HCT116 (cell line): ENCODE measurements around the gene DHCR7. TPM values are rescaled to one million over a fixed set of nuclear protein-coding genes. Genes with fewer than 3 reads are reported as not detected.

Experiments
- ATAC-seq: fragments of 200-7000 bp; cut with Tn5 transposase; 2 replicates; pipeline ENCODE4 v1.9.1; 2020; ENCODE audit warnings: mild to moderate bottlenecking, moderate library complexity
- BruUV-seq: library from RNA; stranded (reverse); fragments of 400-500 nt; replicated peaks from 2 replicates; lab custom pipeline; 2021; lab: Mats Ljungman, UMichigan
- CTCF ChIA-PET: fragments of 300-600 bp; sonication (Branson Sonifier 250); formaldehyde crosslinking; loops from one replicate; lab custom pipeline; 2021; ENCODE audit warnings: antibody characterized with exemption; lab: Charles Lee
- POLR2A ChIA-PET: fragments of 300-600, 350-600 bp; sonication (Branson Sonifier 250); formaldehyde crosslinking; loops from one replicate; lab custom pipeline; 2021; ENCODE audit warnings: antibody characterized with exemption; lab: Charles Lee
- RAD21 ChIA-PET, 2 experiments: fragments of 300-600 bp; sonication (Branson Sonifier 250); formaldehyde crosslinking; loops; one replicate each; lab custom pipeline; 2023; ENCODE audit warnings: low total read pairs in 2 of 2; ENCODE audit not compliant: uncharacterized antibody in 2 of 2, unreplicated experiment in 2 of 2, low non-redundant PET in 1 of 2; lab: Charles Lee
- DNase-seq: peaks from one replicate; pipeline ENCODE4 v3.0.0-alpha.2; 2010; ENCODE audit warnings: low read depth, low spot score
- H2AFZ ChIP-seq: fragments of 200-600 bp; shearing (Covaris generic), sonication (generic); 2 replicates; pipeline ENCODE4 v1.6.1; 2017; ENCODE audit warnings: low read depth, mixed run types, mixed read lengths, antibody characterized with exemption, low read length; ENCODE audit not compliant: poor library complexity, severe bottlenecking
- H3K27ac ChIP-seq: 2 replicates; pipeline ENCODE4 v1.5.1; 2012; ENCODE audit warnings: low read depth, low read length
- H3K27me3 ChIP-seq: fragments of 200-600 bp; sonication (generic); 2 replicates; pipeline ENCODE4 v1.6.1; 2016; ENCODE audit warnings: mixed run types, low read length, mixed read lengths; ENCODE audit not compliant: insufficient read depth
- H3K36me3 ChIP-seq, 2 experiments: fragments of 200-500 bp in 1 of 2; fragments of 200-600 bp in 1 of 2; sonication (Bioruptor generic) in 1 of 2; sonication (generic) in 1 of 2; 2 replicates each; pipeline versions ENCODE4 v1.5.1 to v1.6.1; 2014 to 2016; ENCODE audit warnings: low read length in 2 of 2, inconsistent platforms in 1 of 2, mixed read lengths in 1 of 2, mixed run types in 1 of 2; ENCODE audit not compliant: insufficient read depth in 2 of 2, control insufficient read depth in 1 of 2
- H3K4me1 ChIP-seq, 2 experiments: fragments of 200-600 bp in 1 of 2; sonication (generic) in 1 of 2; 2 replicates each; pipeline versions ENCODE4 v1.5.1 to v1.6.1; 2012 to 2017; ENCODE audit warnings: low read length in 2 of 2, inconsistent platforms in 1 of 2, mild to moderate bottlenecking in 1 of 2, mixed read lengths in 1 of 2, mixed run types in 1 of 2, moderate library complexity in 1 of 2; ENCODE audit not compliant: insufficient read depth in 2 of 2, control insufficient read depth in 1 of 2
- H3K4me2 ChIP-seq: fragments of 200-600 bp; sonication (generic); 2 replicates; pipeline ENCODE4 v1.6.1; 2017; ENCODE audit warnings: mixed run types, low read length, mixed read lengths
- H3K4me3 ChIP-seq, 2 experiments: fragments of 200-600 bp in 1 of 2; sonication (generic) in 1 of 2; replicated peaks in 1 of 2; 2 replicates each; pipeline ENCODE4 v1.5.1; 2011 to 2016; ENCODE audit warnings: low read length in 2 of 2, control low read depth in 1 of 2, low read depth in 1 of 2, mild to moderate bottlenecking in 1 of 2, mixed read lengths in 1 of 2, mixed run types in 1 of 2
- H3K79me2 ChIP-seq: fragments of 200-600 bp; sonication (generic); 2 replicates; pipeline ENCODE4 v1.6.1; 2017; ENCODE audit warnings: mild to moderate bottlenecking, mixed run types, low read length, moderate library complexity, mixed read lengths; ENCODE audit not compliant: insufficient read depth
- H3K9ac ChIP-seq: fragments of 200-600 bp; sonication (generic); 2 replicates; pipeline ENCODE4 v1.6.1; 2016; ENCODE audit warnings: low read length, mixed read lengths
- H3K9me2 ChIP-seq: fragments of 200-600 bp; sonication (generic), shearing (Covaris generic); 2 replicates; pipeline ENCODE4 v1.6.1; 2017; ENCODE audit warnings: mixed run types, mild to moderate bottlenecking, moderate library complexity; ENCODE audit not compliant: insufficient read depth
- H3K9me3 ChIP-seq, 2 experiments: fragments of 200-500 bp in 1 of 2; fragments of 200-600 bp in 1 of 2; sonication (Bioruptor generic) in 1 of 2; sonication (generic) in 1 of 2; 2 replicates each; pipeline ENCODE4 v1.6.1; 2014 to 2017; ENCODE audit warnings: low read length in 2 of 2, mixed read lengths in 2 of 2, inconsistent platforms in 1 of 2, low read depth in 1 of 2, mild to moderate bottlenecking in 1 of 2, mixed run types in 1 of 2, moderate library complexity in 1 of 2; ENCODE audit not compliant: control insufficient read depth in 1 of 2, insufficient read depth in 1 of 2
- H4K20me1 ChIP-seq: fragments of 200-600 bp; sonication (generic), shearing (Covaris generic); 2 replicates; pipeline ENCODE4 v1.6.1; 2017; ENCODE audit warnings: mixed run types, mild to moderate bottlenecking, moderate library complexity; ENCODE audit not compliant: insufficient read depth
- ATF3 ChIP-seq: IDR thresholded peaks from 2 replicates; pipeline ENCODE4 v1.6.1; 2012
- EGR1 ChIP-seq: IDR thresholded peaks from 2 replicates; pipeline ENCODE4 v1.6.1; 2012; ENCODE audit warnings: low read depth
- ELF1 ChIP-seq: IDR thresholded peaks from 2 replicates; pipeline ENCODE4 v1.6.1; 2012; ENCODE audit warnings: low read depth, borderline replicate concordance
- EZH2phosphoT487 ChIP-seq: fragments of 200-600 bp; IDR thresholded peaks from 2 replicates; pipeline ENCODE4 v1.6.1; 2018; ENCODE audit warnings: antibody characterized with exemption, borderline replicate concordance
- FOSL1 ChIP-seq: IDR thresholded peaks from 2 replicates; pipeline ENCODE4 v1.6.1; 2012; ENCODE audit warnings: low read depth
- MAX ChIP-seq: IDR thresholded peaks from 2 replicates; pipeline ENCODE4 v1.6.1; 2012
- POLR2A ChIP-seq: IDR thresholded peaks from 2 replicates; pipeline ENCODE4 v1.7.0; 2011; ENCODE audit warnings: borderline replicate concordance; ENCODE audit not compliant: insufficient read depth, insufficient read length; ENCODE audit errors: extremely low read depth
- POLR2AphosphoS5 ChIP-seq: IDR thresholded peaks from 2 replicates; pipeline ENCODE4 v1.6.1; 2011; ENCODE audit warnings: mild to moderate bottlenecking, low read depth, low read length, moderate library complexity
- RAD21 ChIP-seq: IDR thresholded peaks from 2 replicates; pipeline ENCODE4 v1.6.1; 2012; ENCODE audit warnings: low read depth, mild to moderate bottlenecking
- REST ChIP-seq: IDR thresholded peaks from 2 replicates; pipeline ENCODE4 v1.6.1; 2012; ENCODE audit warnings: low read depth
- SP1 ChIP-seq: IDR thresholded peaks from 2 replicates; pipeline ENCODE4 v1.6.1; 2012; ENCODE audit warnings: low read depth
- SRF ChIP-seq: IDR thresholded peaks from 2 replicates; pipeline ENCODE4 v1.6.1; 2012; ENCODE audit warnings: low read depth
- ZFX ChIP-seq: fragments of 450-650 bp; IDR thresholded peaks from 2 replicates; pipeline ENCODE4 v1.6.1; 2017
- intact Hi-C: fragments of 100-400 bp; cut with micrococcal nuclease; formaldehyde crosslinking; loops from 2 replicates; pipeline ENCODE4 v1.10.0; 2022
- total RNA-seq: library from RNA; stranded (reverse); gene quantifications from one replicate; pipeline ENCODE4 v1.2.1, GENCODE V29; 2021; ENCODE audit not compliant: unreplicated experiment
- TF ChIP-seq, protein P1 (sequence below), 3 experiments: fragments of 200-600 bp in 1 of 3; sonication (generic) in 1 of 3; IDR thresholded peaks in 2 of 3; conservative IDR thresholded peaks in 1 of 3; 2 replicates each; pipeline ENCODE4 v1.5.1; 2012 to 2017; ENCODE audit warnings: low read depth in 2 of 3, low read length in 2 of 3, antibody characterized with exemption in 1 of 3, borderline replicate concordance in 1 of 3, control low read depth in 1 of 3, mild to moderate bottlenecking in 1 of 3, mixed read lengths in 1 of 3, mixed run types in 1 of 3, moderate library complexity in 1 of 3; ENCODE audit not compliant: insufficient read depth in 1 of 3

Gene DHCR7
- total RNA-seq, 1 experiment from 2014 or later: 115 TPM

DNA sequence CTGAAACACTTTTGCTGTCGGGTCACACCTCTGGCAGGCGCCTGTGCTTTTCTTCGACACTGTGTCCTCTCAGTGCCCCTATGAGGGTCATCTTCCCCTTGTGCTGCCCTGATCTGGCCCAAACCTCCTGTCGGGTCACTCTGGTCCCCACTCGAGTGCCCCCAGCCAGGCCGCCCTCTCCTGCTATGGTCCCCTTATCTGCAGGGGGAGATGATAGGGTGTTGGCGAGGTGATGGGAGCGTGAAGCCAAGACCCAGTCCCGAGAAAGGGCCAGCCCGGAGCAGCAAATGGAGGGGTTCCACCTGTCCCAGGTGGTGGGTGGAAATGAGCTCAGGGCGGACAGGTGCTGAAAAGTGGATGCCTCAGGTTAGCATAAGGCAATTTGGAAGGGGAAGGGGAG, 14.5 kb upstream of the DHCR7 start:
- intact Hi-C loops: no loop called here
- H3K27ac ChIP-seq: no peak overlapping the region
- no peaks in the 10 kb centered on the region for H3K27me3 ChIP-seq
- no peak overlapping the region for H3K9ac ChIP-seq
- ATAC-seq (no peak), DNase-seq (no peak)
- H3K79me2 ChIP-seq: no peaks in the 10 kb centered on the region
- H3K9me2 ChIP-seq: no peaks in the 10 kb centered on the region
- ChIA-PET CTCF (no interaction called here), POLR2A (no interaction called here), RAD21 (no interaction called here)
- H3K4me1 ChIP-seq: no peaks in the 10 kb centered on the region
- H3K4me2 ChIP-seq: no peak overlapping the region
- no peak for TF ChIP-seq POLR2AphosphoS5
- no peak for TF ChIP-seq REST
- no peak for TF ChIP-seq MAX
- no peak for TF ChIP-seq SRF
- no peak for TF ChIP-seq POLR2A
- no peak for TF ChIP-seq ATF3
- TF ChIP-seq, protein P1, sequence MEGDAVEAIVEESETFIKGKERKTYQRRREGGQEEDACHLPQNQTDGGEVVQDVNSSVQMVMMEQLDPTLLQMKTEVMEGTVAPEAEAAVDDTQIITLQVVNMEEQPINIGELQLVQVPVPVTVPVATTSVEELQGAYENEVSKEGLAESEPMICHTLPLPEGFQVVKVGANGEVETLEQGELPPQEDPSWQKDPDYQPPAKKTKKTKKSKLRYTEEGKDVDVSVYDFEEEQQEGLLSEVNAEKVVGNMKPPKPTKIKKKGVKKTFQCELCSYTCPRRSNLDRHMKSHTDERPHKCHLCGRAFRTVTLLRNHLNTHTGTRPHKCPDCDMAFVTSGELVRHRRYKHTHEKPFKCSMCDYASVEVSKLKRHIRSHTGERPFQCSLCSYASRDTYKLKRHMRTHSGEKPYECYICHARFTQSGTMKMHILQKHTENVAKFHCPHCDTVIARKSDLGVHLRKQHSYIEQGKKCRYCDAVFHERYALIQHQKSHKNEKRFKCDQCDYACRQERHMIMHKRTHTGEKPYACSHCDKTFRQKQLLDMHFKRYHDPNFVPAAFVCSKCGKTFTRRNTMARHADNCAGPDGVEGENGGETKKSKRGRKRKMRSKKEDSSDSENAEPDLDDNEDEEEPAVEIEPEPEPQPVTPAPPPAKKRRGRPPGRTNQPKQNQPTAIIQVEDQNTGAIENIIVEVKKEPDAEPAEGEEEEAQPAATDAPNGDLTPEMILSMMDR (IDR thresholded peaks at IDR 0.05 in 2 of 3, conservative IDR thresholded peaks at IDR 0.05 in 1 of 3; ENCODE audit: borderline replicate concordance in 1 of 3, insufficient read depth in 1 of 3, low read depth in 2 of 3, low read length in 2 of 3): no peak
- TF ChIP-seq ELF1: no peak
- TF ChIP-seq SP1: no peak
- TF ChIP-seq RAD21: no peak
- no peak for TF ChIP-seq ZFX
- TF ChIP-seq FOSL1: no peak
- TF ChIP-seq EZH2phosphoT487: no peak
- TF ChIP-seq EGR1: no peak
- no TSS peak for BruUV-seq
- H3K4me3 ChIP-seq: no peak overlapping the region
- H4K20me1 ChIP-seq: no peaks in the 10 kb centered on the region
- no peak overlapping the region for H2AFZ ChIP-seq
- H3K36me3 ChIP-seq: peaks cover 20 to 24% of the 10 kb centered on the region in 2 experiments; a peak in 3 of 4 replicates
- no peaks in the 10 kb centered on the region for H3K9me3 ChIP-seq
